Cardiac muscle cell (in vitro differentiated cells and primary cell): Measurements from ENCODE around the gene TENM3. TPM values are rescaled to one million over a fixed set of nuclear protein-coding genes. Genes with fewer than 3 reads are reported as not detected.

Experiments
- DNase-seq, 2 donors: peaks; one replicate each; pipeline versions ENCODE4 v3.0.0 to v3.0.0-alpha.2; 2010 to 2017; ENCODE audit warnings: low read depth in 1 of 2, low spot score in 1 of 2
- H3K27ac ChIP-seq: fragments of 200-600 bp; sonication (generic); 2 replicates; pipeline ENCODE4 v1.5.1; 2016
- H3K27me3 ChIP-seq: fragments of 200-600 bp; sonication (generic); 2 replicates; pipeline ENCODE4 v1.6.0; 2016; ENCODE audit warnings: control low read depth
- H3K36me3 ChIP-seq: fragments of 200-600 bp; sonication (generic); 2 replicates; pipeline ENCODE4 v1.5.1; 2016; ENCODE audit warnings: control low read depth
- H3K4me1 ChIP-seq: fragments of 200-600 bp; sonication (generic); 2 replicates; pipeline ENCODE4 v1.8.1; 2017; ENCODE audit warnings: low read depth, mild to moderate bottlenecking, mixed run types
- H3K4me3 ChIP-seq: fragments of 200-600 bp; sonication (generic); 2 replicates; pipeline ENCODE4 v1.5.1; 2016; ENCODE audit warnings: mild to moderate bottlenecking
- H3K9me3 ChIP-seq: fragments of 200-600 bp; sonication (generic); 2 replicates; pipeline ENCODE4 v1.5.1; 2017; ENCODE audit warnings: low read depth, mild to moderate bottlenecking, control low read depth
- polyA plus RNA-seq: library from polyadenylated mRNA; unstranded; fragments of >200 nt; fragmentation: Nextera tagmentation; extraction: Ambion mirVana; gene quantifications from 2 replicates; pipeline ENCODE4 v1.2.1, GENCODE V29; 2016
- total RNA-seq: library from RNA; depleted of rRNA; stranded (reverse); fragments of >200 nt; gene quantifications from 2 replicates; pipeline ENCODE4 v1.2.3, GENCODE V29; 2016
- TF ChIP-seq, protein P1 (sequence below): IDR thresholded peaks from 2 replicates; pipeline ENCODE4 v1.5.1; 2012; ENCODE audit warnings: low read depth, mild to moderate bottlenecking, low read length

Gene TENM3
- total and polyA plus RNA-seq, 2 experiments from 2014 or later: 12.5 to 24.8 TPM

GRCh38 chr4:182261651-182262223 is 18.5 kb downstream of the TENM3 start:
- TF ChIP-seq, protein P1, sequence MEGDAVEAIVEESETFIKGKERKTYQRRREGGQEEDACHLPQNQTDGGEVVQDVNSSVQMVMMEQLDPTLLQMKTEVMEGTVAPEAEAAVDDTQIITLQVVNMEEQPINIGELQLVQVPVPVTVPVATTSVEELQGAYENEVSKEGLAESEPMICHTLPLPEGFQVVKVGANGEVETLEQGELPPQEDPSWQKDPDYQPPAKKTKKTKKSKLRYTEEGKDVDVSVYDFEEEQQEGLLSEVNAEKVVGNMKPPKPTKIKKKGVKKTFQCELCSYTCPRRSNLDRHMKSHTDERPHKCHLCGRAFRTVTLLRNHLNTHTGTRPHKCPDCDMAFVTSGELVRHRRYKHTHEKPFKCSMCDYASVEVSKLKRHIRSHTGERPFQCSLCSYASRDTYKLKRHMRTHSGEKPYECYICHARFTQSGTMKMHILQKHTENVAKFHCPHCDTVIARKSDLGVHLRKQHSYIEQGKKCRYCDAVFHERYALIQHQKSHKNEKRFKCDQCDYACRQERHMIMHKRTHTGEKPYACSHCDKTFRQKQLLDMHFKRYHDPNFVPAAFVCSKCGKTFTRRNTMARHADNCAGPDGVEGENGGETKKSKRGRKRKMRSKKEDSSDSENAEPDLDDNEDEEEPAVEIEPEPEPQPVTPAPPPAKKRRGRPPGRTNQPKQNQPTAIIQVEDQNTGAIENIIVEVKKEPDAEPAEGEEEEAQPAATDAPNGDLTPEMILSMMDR: no peak
- Histone ChIP-seq H3K36me3 (no peaks in the 10 kb centered on the region), H3K27me3 (no peaks in the 10 kb centered on the region), H3K4me3 (no peak overlapping the region), H3K27ac (no peak overlapping the region), H3K9me3 (no peaks in the 10 kb centered on the region), H3K4me1 (no peaks in the 10 kb centered on the region)
- no peak for DNase-seq

DNA sequence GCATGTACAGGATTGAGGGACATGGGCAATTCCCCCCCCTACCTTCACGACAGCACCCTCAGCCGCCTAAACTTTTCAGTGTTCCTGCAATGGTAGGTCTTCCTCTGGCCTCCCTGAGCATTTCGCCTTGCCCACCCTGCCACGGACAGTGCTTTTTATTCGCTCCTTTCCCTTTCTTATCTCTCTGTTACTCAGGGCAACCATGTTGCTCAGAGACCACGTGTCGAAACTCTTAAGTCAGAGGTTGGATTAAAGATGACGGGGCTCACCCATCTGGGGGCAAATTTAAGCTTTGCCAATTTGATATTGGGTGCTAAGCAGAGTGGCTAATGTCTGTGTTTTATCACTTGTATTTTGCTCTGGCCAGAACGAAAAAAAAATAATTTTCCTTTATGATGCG is 20.4 kb downstream of the TENM3 start:
- Histone ChIP-seq H3K27ac (no peak overlapping the region), H3K27me3 (no peaks in the 10 kb centered on the region), H3K4me3 (no peak overlapping the region), H3K4me1 (no peaks in the 10 kb centered on the region), H3K36me3 (no peaks in the 10 kb centered on the region), H3K9me3 (no peaks in the 10 kb centered on the region)
- no peak for DNase-seq
- TF ChIP-seq, protein P1: no peak

- Histone ChIP-seq H3K27ac (no peak overlapping the region), H3K4me1 (no peaks in the 10 kb centered on the region), H3K4me3 (no peak overlapping the region), H3K9me3 (no peaks in the 10 kb centered on the region), H3K27me3 (peaks cover 2% of the 10 kb centered on the region), H3K36me3 (no peaks in the 10 kb centered on the region)
- no peak for DNase-seq
- TF ChIP-seq, protein P1: no peak
Observed at GRCh38 chr4:182264139-182264752, 21.0 kb downstream of the TENM3 start.

- Histone ChIP-seq H3K36me3 (no peaks in the 10 kb centered on the region), H3K27ac (no peak overlapping the region), H3K9me3 (no peaks in the 10 kb centered on the region), H3K4me1 (no peaks in the 10 kb centered on the region), H3K4me3 (no peak overlapping the region), H3K27me3 (peaks cover 17% of the 10 kb centered on the region)
- TF ChIP-seq, protein P1: no peak
- no peak for DNase-seq
Observed at GRCh38 chr4:182265881-182266280, 22.7 kb downstream of the TENM3 start.

- TF ChIP-seq, protein P1: no peak
- DNase-seq: no peak
- H3K4me3 ChIP-seq: no peak overlapping the region
- H3K27ac ChIP-seq: no peak overlapping the region
- no peaks in the 10 kb centered on the region for H3K9me3 ChIP-seq
- H3K27me3 ChIP-seq: peaks cover 22% of the 10 kb centered on the region
- H3K36me3 ChIP-seq: no peaks in the 10 kb centered on the region
- H3K4me1 ChIP-seq: no peaks in the 10 kb centered on the region
Observed at GRCh38 chr4:182267048-182267447, 23.8 kb downstream of the TENM3 start.
